H7 (cell line): ENCODE data around the gene SIPA1L3. TPM values are rescaled to one million over a fixed set of nuclear protein-coding genes. Genes with fewer than 3 reads are reported as not detected.

Experiments
- DNase-seq: peaks from one replicate; pipeline ENCODE4 v3.0.0; 2012
- H3K27me3 ChIP-seq: 2 replicates; pipeline ENCODE4 v1.6.0; 2011; ENCODE audit warnings: mild to moderate bottlenecking, low read length; ENCODE audit not compliant: control insufficient read depth, insufficient read depth
- H3K36me3 ChIP-seq: replicated peaks from 2 replicates; pipeline ENCODE4 v1.5.1; 2011; ENCODE audit warnings: low read length; ENCODE audit not compliant: control insufficient read depth, insufficient read depth
- H3K4me3 ChIP-seq: 2 replicates; pipeline ENCODE4 v1.5.1; 2011; ENCODE audit warnings: low read depth, mild to moderate bottlenecking, control low read depth, low read length, moderate library complexity; ENCODE audit not compliant: insufficient read depth
- total RNA-seq: library from RNA; depleted of rRNA; stranded (reverse); fragments of >200 nt; shearing (Covaris generic); gene quantifications from 2 replicates; pipeline ENCODE4 v1.2.3, GENCODE V29; 2014

The SIPA1L3 gene
- total RNA-seq, 1 experiment from 2014 or later, result 13.4 TPM

GRCh38 chr19:38199340-38199739, 292.3 kb downstream of the SIPA1L3 start:
- DNase-seq, result no peak
- Histone ChIP-seq H3K36me3 (peaks cover 1% of the 10 kb centered on the region), H3K27me3 (no peaks in the 10 kb centered on the region), H3K4me3 (no peak overlapping the region)

GRCh38 chr19:38201731-38202130, 294.7 kb downstream of the SIPA1L3 start:
- H3K4me3 ChIP-seq, result no peak overlapping the region
- no peak for DNase-seq
- no peaks in the 10 kb centered on the region for H3K27me3 ChIP-seq
- H3K36me3 ChIP-seq, result peaks cover 1% of the 10 kb centered on the region

GRCh38 chr19:38202504-38202903, 295.5 kb downstream of the SIPA1L3 start:
- H3K27me3 ChIP-seq, result no peaks in the 10 kb centered on the region
- H3K4me3 ChIP-seq, result no peak overlapping the region
- H3K36me3 ChIP-seq, result peaks cover 1% of the 10 kb centered on the region
- no peak for DNase-seq

- no peak for DNase-seq
- no peak overlapping the region for H3K4me3 ChIP-seq
- H3K36me3 ChIP-seq, result peaks cover 1% of the 10 kb centered on the region
- H3K27me3 ChIP-seq, result no peaks in the 10 kb centered on the region
Measured at GRCh38 chr19:38203197-38203596, 296.2 kb downstream of the SIPA1L3 start.

- Histone ChIP-seq H3K4me3 (no peak overlapping the region), H3K36me3 (peaks cover 1% of the 10 kb centered on the region; the same call in 1 of the 2 replicates), H3K27me3 (peaks cover 1% of the 10 kb centered on the region; the same call in 1 of the 2 replicates)
- no peak for DNase-seq
Measured at GRCh38 chr19:38204096-38204495, 297.1 kb downstream of the SIPA1L3 start.

- Histone ChIP-seq H3K4me3 (no peak overlapping the region), H3K27me3 (peaks cover 6% of the 10 kb centered on the region; the same call in 1 of the 2 replicates), H3K36me3 (peaks cover 1% of the 10 kb centered on the region; the same call in 1 of the 2 replicates)
- no peak for DNase-seq
Measured at GRCh38 chr19:38204728-38205127, 297.7 kb downstream of the SIPA1L3 start.

- no peak for DNase-seq
- H3K36me3 ChIP-seq, result peaks cover 1% of the 10 kb centered on the region; the same call in 1 of the 2 replicates
- H3K4me3 ChIP-seq, result no peak overlapping the region
- peaks cover 12% of the 10 kb centered on the region; the same call in 1 of the 2 replicates for H3K27me3 ChIP-seq
Measured at GRCh38 chr19:38206006-38206745, 299.2 kb downstream of the SIPA1L3 start.

GRCh38 chr19:38206928-38207327, 299.9 kb downstream of the SIPA1L3 start:
- Histone ChIP-seq H3K36me3 (peaks cover 1% of the 10 kb centered on the region; the same call in 1 of the 2 replicates), H3K4me3 (no peak overlapping the region), H3K27me3 (peaks cover 12% of the 10 kb centered on the region; the same call in 1 of the 2 replicates)
- DNase-seq, result no peak

- peaks cover 12% of the 10 kb centered on the region; the same call in 1 of the 2 replicates for H3K27me3 ChIP-seq
- H3K4me3 ChIP-seq, result no peak overlapping the region
- H3K36me3 ChIP-seq, result no peaks in the 10 kb centered on the region; the same call in 1 of the 2 replicates
- peak; percentile 83 for DNase-seq
Measured at GRCh38 chr19:38207543-38207942, 300.5 kb downstream of the SIPA1L3 start.

- H3K27me3 ChIP-seq, result peaks cover 12% of the 10 kb centered on the region; the same call in 1 of the 2 replicates
- DNase-seq, result no peak
- no peak overlapping the region for H3K4me3 ChIP-seq
- H3K36me3 ChIP-seq, result no peaks in the 10 kb centered on the region; the same call in 1 of the 2 replicates
Measured at GRCh38 chr19:38208571-38208970, 301.6 kb downstream of the SIPA1L3 start.

GRCh38 chr19:38209152-38209551, 302.1 kb downstream of the SIPA1L3 start:
- H3K27me3 ChIP-seq, result peaks cover 12% of the 10 kb centered on the region; the same call in 1 of the 2 replicates
- DNase-seq, result peak; percentile 83
- H3K36me3 ChIP-seq, result no peaks in the 10 kb centered on the region
- peak overlapping the region; percentile 37; the same call in 1 of the 2 replicates for H3K4me3 ChIP-seq

GRCh38 chr19:38209671-38210457, 302.9 kb downstream of the SIPA1L3 start:
- peak; percentile 91 for DNase-seq
- peak overlapping the region; percentile 37 for H3K4me3 ChIP-seq

GRCh38 chr19:38210458-38210987, 303.5 kb downstream of the SIPA1L3 start:
- Histone ChIP-seq H3K27me3 (peaks cover 12% of the 10 kb centered on the region; the same call in 1 of the 2 replicates), H3K36me3 (no peaks in the 10 kb centered on the region), H3K4me3 (peak overlapping the region; percentile 44)
- DNase-seq, result peak; percentile 98

More at GRCh38 chr19:38209671-38210457, 302.9 kb downstream of the SIPA1L3 start:
- Histone ChIP-seq H3K27me3 (peaks cover 12% of the 10 kb centered on the region; the same call in 1 of the 2 replicates), H3K36me3 (no peaks in the 10 kb centered on the region)

- Histone ChIP-seq H3K4me3 (peak overlapping the region; percentile 44), H3K27me3 (peaks cover 12% of the 10 kb centered on the region; the same call in 1 of the 2 replicates), H3K36me3 (no peaks in the 10 kb centered on the region)
- DNase-seq, result peak; percentile 86
Measured at GRCh38 chr19:38211151-38211591, 304.2 kb downstream of the SIPA1L3 start.
